ENCODE data around the gene PIGM. TPM values are rescaled to one million over a fixed set of nuclear protein-coding genes. Genes with fewer than 3 reads are reported as not detected.

Gene PIGM
- 3.1 and 4.3 TPM in 2 replicates for total RNA-seq

DNA sequence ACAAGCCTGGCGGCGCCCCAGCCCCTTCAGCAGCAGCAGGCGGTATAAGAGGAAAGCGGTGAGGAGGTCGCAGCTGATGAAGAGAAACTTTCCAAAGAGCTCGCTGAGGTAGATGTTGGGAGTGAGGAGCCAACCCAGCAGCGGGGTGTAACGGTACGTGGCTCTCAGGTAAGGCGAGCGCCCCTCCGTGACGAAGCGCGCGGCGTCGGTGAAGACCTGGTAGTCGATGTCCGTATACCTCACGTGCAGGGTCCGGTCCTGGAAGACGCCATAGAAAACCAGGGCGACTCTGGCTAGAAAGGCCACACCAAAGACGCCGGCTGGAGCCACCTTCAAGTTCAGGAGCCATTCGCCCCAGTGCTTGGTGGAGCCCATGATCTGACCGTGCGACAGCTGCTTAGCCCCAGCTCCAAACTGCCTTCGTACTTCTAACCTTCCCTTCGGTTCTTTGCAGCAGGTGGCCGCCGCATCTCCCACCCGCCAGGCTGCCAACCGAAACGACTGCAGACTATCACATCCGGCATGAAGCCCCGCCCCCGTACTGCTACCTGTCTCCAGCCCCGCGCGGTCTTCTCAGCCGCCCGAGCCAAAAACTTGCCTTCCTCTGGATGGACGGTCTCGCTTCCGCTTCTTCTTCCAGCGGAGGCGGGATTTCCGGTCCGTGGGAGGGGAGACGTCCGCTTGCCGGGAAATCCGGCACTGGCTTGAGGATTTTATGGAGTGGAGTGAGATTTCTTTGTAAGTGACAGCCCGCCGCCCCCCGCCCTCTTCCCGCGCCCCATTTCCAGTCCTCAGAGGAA is at the start of gene PIGM:
Gene PIGM, minus strand, starts transcription at position 626 of the 800 bp plus-strand sequence. Its CDS starts 251 bp downstream, at position 375.

DNA sequence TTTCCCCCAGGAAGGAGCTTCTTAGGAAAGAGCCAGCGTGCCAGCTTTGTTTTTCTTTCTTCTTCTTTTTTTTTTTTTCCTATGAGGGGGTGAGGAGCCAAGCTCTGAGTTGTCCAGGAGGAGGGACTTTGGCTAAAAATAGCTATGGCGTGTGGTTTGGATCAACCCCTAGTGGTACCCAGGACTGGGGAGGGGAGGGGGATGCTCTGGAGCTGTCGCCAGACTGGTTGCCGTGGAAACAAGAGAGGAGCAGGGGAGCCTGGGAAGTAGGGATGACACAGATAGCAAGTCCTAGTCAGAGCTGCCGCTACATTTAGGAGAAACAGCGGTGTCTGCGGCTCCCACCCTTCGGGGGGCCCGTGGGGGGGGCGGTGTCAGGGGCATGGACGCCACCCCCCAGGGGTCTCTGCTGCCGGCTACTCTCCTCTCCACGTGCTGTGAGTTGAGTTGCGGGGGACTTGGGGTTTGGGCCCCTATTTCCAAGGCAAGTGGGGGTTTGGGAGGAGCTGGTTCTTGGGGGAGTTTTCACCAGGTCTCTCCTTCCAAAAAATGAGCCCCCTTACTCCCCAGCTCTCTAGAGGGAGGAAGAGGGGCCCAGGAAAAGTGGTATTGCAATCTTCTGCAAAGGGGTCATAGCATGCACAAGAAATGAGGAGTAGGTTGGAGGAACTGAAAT is 49.6 kb upstream of the PIGM start, which contains the start of gene KCNJ9:
Gene KCNJ9, plus strand, starts transcription at position 278 of the 676 bp plus-strand sequence. CDS start 2,493 bp downstream, outside the sequence.

DNA sequence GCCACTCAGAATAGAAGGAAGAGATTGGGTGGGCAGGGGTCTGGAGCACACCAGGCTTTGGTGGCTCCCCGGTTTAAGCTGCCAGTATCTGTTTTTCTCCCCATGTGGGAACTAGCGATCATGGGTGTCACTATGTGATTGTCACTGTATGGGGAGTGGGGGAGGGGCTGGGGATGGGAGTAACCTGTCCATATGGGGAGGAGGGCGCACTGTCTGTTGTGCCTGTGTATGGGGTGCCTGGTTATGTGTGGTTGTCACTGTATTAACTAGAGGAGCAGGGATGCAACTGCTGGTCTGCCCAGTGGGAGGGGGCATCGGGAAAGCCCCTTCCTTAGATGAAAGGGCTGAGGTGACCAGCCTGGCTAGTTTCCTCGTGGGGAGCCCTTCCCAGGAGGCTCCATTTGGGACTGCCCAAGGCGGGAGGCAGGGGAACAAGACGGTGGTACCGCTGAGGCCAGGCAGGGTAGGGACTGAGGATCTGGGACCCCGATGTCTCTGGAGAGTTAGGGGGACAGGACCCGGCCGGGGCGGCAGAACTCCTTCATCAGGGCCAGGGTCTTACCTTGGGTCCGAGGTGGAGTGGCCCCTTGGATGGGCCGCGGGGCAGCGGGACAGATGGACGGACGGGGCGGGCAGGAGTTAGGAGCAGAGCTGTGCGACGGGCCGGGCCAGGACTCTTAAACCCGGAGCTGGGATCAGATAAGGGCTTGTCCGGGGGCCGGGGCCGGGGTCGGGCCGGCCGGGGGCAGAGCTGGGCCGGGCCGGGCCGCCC is 37.9 kb upstream of the PIGM start, which contains the start of gene KCNJ10:
Gene KCNJ10, minus strand, starts transcription at position 701 of the 772 bp plus-strand sequence. CDS start 27,628 bp downstream, outside the sequence.

Other genes starting within 250 kb of the PIGM start
- not detected in 2 replicates for gene FCRL6, start 229.6 kb downstream of the PIGM start, total RNA-seq
- under 0.01 TPM in 1 of 2 replicates, not detected in the other for gene SLAMF8, start 205.1 kb downstream of the PIGM start, total RNA-seq
- gene VSIG8, start 169.3 kb downstream of the PIGM start, total RNA-seq: not detected in 2 replicates
- under 0.01 and 0.17 TPM in 2 replicates for gene CFAP45, start 131.8 kb downstream of the PIGM start, total RNA-seq
- gene TAGLN2, start 106.5 kb downstream of the PIGM start, total RNA-seq: 91.4 and 105 TPM in 2 replicates
- not detected in 2 replicates for gene IGSF9, start 86.4 kb downstream of the PIGM start, total RNA-seq
- not detected in 2 replicates for gene SLAMF9, start 77.8 kb downstream of the PIGM start, total RNA-seq
- not detected in 2 replicates for gene KCNJ10, start 38.2 kb upstream of the PIGM start, total RNA-seq
- gene KCNJ9, start 49.5 kb upstream of the PIGM start, total RNA-seq: not detected in 2 replicates
- 6.5 and 7.7 TPM in 2 replicates for gene IGSF8, start 66.6 kb upstream of the PIGM start, total RNA-seq
- not detected in 2 replicates for gene ATP1A2, start 83.8 kb upstream of the PIGM start, total RNA-seq
- not detected in 2 replicates for gene ATP1A4, start 119.6 kb upstream of the PIGM start, total RNA-seq
- gene CASQ1, start 158.6 kb upstream of the PIGM start, total RNA-seq: not detected in 2 replicates
- 57.3 and 59.6 TPM in 2 replicates for gene PEA15, start 173.4 kb upstream of the PIGM start, total RNA-seq
- gene DCAF8, start 230.6 kb upstream of the PIGM start, total RNA-seq: 71.6 and 81.7 TPM in 2 replicates